HFF-Myc (cell line): ENCODE measurements around the gene MAGIX.
"Not testable (repeated sequence)": the region's sequence is repeated elsewhere in the genome, so short reads cannot be mapped to it uniquely, and the experiment has no call there.

Source experiments
- DNase-seq: peaks from one replicate; pipeline ENCODE4 v3.0.0-alpha.2; 2011; ENCODE audit warnings: low read depth; ENCODE audit errors: extremely low read depth
- H3K4me3 ChIP-seq: replicated peaks from 2 replicates; pipeline ENCODE4 v1.5.1; 2011; ENCODE audit warnings: low read depth, mild to moderate bottlenecking, control low read depth, low read length
- TF ChIP-seq, protein P1 (sequence below): IDR thresholded peaks from 2 replicates; pipeline ENCODE4 v1.5.1; 2012; ENCODE audit warnings: mild to moderate bottlenecking, low read depth, low read length, control low read depth; ENCODE audit errors: missing control alignments

The MAGIX gene

DNA sequence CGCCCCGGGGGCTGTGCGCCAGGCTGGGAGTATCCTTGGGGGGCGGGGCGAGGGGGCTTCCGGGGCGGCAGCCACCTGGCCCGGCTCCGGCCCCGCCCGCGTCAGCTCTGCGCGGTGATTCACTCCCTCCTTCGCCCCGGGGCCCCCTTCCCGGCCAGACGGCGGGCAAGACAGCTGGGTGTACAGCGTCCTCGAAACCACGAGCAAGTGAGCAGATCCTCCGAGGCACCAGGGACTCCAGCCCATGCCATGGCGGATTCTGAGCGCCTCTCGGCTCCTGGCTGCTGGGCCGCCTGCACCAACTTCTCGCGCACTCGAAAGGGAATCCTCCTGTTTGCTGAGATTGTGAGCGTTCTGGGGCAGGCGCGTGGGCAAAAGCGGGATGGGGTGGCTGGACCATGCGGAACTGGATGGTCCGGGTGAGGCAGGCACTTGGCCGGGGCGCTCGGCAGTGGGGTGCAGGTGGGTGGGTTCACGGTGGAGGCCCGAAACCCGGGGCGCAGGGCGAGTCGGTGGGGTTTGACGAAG is 9.3 kb downstream of the MAGIX start, which contains the start of gene PLP2:
TSS of gene PLP2 (plus strand) at position 147 of the 528 bp plus-strand sequence. CDS start at position 250, 103 bp downstream.
- DNase-seq = no peak
- peak within 1 kb of the TSS; percentile 65 for H3K4me3 ChIP-seq
- TF ChIP-seq, protein P1, sequence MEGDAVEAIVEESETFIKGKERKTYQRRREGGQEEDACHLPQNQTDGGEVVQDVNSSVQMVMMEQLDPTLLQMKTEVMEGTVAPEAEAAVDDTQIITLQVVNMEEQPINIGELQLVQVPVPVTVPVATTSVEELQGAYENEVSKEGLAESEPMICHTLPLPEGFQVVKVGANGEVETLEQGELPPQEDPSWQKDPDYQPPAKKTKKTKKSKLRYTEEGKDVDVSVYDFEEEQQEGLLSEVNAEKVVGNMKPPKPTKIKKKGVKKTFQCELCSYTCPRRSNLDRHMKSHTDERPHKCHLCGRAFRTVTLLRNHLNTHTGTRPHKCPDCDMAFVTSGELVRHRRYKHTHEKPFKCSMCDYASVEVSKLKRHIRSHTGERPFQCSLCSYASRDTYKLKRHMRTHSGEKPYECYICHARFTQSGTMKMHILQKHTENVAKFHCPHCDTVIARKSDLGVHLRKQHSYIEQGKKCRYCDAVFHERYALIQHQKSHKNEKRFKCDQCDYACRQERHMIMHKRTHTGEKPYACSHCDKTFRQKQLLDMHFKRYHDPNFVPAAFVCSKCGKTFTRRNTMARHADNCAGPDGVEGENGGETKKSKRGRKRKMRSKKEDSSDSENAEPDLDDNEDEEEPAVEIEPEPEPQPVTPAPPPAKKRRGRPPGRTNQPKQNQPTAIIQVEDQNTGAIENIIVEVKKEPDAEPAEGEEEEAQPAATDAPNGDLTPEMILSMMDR = no peak

DNA sequence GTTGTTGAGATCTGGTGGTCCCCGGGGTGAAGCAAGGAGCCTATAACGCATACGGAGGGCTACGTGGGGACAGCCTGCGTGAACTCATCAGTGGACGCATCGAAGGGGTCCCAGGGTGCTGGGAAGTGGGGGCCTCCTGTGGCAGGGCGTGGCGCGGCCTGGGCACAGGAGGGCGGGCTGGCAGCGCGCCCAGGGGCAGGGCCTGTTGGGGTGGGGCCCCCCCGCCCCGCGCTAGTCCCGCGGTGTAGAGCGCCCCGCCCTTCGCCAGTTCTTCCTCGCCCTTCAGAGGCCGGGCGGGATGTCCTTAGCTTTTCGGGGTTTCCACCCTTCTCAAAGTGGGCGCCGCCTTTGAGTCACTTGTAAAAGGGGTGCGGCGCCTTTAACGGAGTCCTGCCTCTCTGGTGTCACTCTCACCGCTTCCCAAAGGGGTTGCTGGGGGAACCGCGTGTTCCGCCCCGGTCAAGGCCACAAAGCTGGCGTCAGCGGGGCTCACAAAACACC is 9.8 kb downstream of the MAGIX start:
- TF ChIP-seq, protein P1 = no peak
- no peak for DNase-seq
- peak overlapping the region; percentile 65 for H3K4me3 ChIP-seq

DNA sequence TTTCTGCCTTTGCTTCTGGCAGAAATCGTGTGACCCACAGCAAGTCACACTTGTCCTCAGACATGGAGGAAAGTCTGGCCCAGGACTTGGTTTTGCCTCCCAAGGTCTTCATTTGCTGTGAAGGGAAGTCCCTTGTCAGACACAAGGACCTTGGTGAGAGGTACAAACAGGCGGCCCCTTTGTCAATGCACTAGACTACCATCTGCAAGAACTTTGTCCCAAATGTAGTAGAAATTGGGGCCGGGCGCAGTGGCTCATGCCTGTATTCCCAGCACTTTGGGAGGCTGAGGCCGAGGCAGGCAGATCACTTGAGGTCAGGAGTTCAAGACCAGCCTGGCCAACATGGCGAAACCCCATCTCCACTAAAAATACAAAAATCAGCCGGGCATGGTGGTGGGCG is 11.0 kb downstream of the MAGIX start:
- H3K4me3 ChIP-seq = peak overlapping the region; percentile 65

DNA sequence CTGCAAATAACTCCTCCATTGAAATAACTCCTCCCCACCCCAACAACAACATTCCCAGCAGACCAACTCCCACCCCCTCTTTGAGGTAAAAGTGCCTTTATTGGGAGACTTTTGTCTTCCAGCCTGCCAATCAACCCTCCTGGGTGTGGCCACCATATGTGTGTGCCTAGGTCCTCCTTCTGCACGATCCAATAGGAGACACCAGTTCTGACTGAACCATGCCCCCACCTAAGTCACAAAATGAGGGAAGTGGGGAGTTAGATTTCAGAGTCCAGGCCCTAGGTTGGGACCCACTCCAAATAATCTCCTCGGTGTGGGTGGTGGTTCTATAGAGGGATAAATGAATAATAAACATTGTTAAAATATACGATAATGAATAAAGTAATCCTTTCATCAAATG is 12.2 kb downstream of the MAGIX start:
- H3K4me3 ChIP-seq = no peak overlapping the region
- TF ChIP-seq, protein P1 = no peak
- no peak for DNase-seq

More for the DNA sequence above, 11.0 kb downstream of the MAGIX start:
- not testable (repeated sequence) for DNase-seq

DNA sequence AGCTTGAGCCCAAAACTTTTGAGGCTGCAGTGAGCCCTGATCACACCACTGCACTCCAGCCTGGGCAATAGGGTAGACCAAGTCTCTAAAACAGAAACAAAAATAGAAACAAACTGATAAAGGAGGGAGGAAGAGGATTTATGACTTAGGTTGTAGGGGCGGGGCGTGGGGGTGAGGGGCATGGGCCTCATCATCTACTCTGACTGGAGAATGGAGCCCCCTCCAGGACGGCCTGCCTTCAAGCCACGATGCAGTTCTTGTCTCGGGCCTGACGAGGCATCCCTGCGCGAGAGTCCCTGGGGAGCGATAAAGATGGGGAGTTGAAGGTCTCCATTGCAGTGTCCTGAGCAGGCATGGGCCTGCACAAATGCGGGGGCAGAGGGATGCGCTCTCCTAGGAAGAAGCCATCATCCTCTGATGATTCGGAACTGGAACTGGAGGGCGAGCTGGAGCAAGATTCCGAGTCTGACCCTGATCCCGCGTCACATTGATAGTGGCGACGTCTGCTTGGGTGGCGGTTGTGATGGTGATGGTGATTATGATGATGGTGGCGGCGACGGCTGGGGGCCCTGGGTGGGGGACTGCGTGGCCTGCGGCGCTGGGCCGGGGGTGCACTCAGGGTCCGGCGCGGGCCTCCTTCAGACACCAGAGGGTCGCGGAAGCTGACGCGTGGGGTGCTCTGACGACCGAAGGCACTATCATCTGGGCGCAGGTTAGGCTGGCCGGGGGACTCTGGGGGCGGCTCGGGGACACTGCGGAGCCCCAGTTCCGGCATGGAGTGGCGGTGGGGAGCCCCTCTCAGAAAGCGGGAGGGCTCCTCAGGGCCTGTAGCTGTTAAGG is 13.1 kb downstream of the MAGIX start:
- TF ChIP-seq, protein P1 = no peak
- H3K4me3 ChIP-seq = no peak overlapping the region
- no peak for DNase-seq

DNA sequence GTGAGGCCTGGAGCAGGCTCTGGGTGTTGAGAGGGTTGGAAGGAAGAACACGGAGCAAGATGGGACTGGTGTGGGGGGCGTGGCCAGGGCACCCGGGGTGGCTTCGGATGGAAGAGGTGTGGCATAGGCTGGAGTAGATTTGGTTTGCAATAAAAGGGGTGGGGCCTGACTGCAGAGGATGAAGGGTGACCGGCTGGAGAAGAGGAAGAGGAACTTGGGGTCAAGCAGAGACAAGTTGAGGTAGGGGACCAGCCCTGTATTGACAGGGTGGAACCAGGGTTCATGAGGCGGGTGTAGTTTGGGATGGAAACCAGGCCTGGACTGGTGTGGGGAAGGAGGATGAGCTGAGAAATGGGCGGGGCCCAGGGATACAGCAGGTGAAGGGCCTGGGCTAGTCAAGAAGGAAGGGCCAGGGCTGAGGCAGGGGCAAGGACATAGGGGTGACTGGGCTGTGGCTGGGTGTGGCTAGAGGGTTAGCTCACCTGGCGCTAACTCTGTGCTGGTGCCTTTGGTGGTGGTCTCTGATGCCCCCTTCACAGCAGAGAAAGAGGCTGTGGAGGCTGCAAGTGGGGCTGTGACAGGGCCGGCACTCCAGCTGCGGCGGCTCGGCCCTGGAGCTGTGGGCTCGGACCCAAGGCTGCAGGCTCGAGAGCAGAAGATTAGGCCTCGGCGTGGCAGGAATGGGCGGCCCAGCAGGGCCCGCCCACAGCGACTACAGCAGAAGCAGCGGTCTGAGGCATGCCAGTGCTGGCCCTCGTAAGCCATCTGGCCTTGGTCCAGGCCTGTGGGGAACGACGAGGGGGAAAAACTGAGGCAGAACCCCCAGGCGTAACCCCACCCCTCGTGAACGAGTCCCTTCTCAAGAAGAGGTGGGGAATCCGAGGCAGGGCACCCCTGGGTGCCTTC is 14.1 kb downstream of the MAGIX start:
- no peak for DNase-seq
- TF ChIP-seq, protein P1 = no peak
- H3K4me3 ChIP-seq = no peak overlapping the region

DNA sequence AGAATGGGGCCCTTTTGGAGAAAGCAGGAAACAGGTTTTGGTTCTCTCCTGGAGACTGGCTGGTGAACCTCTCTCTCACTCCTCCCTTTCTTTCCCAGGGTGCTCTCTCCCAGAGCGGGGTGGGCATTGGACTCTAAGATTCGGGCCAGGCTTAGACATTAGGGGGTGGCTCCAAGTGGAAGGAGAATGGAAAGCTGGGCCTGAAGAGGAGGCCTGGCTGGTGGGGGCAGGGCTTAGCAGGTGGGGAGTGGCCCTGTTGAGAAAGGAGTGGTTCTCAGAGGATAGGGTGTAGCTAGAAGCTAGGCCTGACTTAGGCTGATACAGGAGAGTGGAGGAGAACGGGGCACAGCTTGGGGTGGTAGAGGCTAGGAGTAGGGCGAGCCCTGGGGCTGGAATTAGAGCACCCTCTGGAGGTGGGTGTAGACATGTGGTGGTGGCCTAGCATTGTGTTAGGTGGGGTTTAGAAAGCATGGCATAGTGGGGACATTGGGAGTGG is 14.8 kb downstream of the MAGIX start:
- no peak for DNase-seq
- H3K4me3 ChIP-seq = no peak overlapping the region
- TF ChIP-seq, protein P1 = no peak
